GM18868 (cell line): ENCODE measurements around the gene MPC1.
"Not testable (repeated sequence)": the region's sequence is repeated elsewhere in the genome, so short reads cannot be mapped to it uniquely, and the experiment has no call there.

ENCODE experiments used
- ATAC-seq: cut with Tn5 transposase; IDR thresholded peaks from one replicate; pipeline ENCODE4 v1.9.1; 2021; ENCODE audit warnings: mild to moderate bottlenecking, moderate library complexity; ENCODE audit not compliant: unreplicated experiment

The MPC1 gene

DNA sequence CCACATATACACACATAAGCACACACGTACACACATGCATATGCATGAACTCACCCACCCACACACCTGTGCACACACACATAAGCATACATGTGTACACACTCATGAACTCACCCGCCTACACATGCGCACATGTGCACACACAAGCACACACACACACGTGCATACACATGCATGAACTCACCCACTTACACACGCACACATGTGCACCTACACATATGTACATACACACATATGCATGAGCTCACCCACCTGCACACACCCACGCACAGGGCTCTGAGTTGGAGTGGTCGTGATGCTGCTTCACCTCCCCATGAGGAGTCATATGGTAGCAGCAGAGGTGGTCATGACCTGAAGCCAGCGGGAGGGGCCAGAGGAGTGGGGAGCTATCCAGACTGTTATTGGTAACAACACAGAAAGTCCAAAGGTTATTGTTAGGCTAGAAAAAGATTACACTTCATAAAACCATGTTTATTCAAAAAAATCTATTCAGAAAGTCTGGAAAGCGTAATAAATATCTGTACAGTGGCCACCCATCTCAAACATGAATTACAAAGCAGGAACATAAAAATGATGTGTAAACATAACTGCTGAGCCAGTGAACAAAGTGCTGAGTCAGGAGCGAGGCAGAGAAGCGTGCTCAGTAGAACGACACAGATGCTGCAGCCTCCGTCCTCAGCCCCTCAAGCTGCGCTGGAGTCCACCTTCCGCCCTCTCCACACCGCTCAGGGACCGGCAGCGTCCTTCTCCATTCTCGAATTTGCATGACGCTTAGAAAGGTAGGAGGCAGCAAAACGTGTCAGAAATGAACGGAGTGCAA lies 26.4 kb upstream of the MPC1 start:
- ATAC-seq = no peak

DNA sequence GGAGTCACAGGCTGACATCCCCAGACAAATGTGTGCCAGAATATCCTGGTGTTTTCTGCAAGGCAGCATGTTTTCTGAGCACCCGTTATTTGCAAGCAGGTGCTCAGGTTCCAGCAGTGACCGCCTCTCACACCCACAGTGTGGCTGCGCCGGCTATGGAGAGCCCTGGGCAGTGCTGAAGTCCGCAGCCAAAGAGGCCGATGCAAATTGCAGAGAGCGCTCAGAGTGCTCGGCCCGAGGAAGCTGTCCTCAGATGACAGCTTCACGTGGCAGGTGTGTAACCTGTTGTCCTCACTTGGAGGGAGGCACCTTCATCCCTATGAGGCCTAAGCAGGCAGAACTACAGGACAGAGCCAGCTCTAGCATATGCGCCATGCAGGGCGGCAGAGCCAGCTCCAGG lies 23.5 kb upstream of the MPC1 start:
- ATAC-seq = no peak

DNA sequence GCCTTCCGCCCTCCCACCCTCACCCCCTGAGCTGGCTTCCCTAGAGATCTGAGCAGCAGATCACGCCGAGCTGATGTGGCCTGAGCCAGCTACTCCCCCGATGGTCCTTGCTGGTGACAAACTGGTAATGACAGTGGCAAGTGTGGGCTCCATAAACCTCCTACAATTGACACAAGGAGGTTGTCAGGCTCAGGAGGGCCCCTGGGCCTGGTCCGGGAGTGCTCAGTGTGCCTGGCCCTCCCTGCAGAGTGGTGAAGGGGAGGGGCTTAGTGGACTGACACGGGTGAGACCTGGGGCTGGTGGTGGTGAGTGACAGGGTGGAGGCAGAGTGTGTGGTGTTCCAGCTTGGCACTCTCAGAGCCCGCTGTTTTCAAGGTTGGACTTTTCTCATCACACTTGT lies 22.6 kb upstream of the MPC1 start:
- ATAC-seq = no peak

DNA sequence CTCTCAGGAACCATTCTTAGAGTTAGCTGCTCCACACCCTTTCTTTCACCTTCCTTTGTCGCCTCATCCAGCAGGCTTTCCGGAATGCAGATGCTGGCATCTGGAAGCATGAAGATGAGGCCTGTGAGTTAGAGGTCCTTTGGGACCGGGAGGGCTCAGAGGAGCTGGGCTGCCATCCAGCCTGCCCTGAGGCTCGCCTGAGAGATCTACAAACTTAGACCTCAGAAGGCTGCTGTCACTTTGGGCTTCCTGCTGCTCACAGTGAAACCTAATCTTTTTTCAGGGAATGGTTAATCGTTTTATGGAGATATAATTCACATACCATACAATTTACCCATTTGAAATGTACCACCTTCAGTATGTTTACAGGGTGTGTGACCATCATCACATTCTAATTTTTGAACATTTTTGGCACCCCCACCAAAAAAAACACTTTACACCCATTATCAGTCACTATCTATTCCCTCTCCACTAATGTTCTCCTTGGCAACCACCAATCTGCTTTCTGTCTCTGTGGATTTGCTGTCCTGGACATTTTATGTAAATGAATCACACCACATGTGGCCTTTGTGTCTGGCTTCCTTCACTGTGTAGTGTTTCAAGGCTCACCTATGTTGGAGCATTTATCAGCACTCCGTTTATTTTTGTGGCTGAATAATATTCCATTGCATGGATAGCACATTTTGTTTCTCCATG lies 20.0 kb upstream of the MPC1 start:
- ATAC-seq = no peak

DNA sequence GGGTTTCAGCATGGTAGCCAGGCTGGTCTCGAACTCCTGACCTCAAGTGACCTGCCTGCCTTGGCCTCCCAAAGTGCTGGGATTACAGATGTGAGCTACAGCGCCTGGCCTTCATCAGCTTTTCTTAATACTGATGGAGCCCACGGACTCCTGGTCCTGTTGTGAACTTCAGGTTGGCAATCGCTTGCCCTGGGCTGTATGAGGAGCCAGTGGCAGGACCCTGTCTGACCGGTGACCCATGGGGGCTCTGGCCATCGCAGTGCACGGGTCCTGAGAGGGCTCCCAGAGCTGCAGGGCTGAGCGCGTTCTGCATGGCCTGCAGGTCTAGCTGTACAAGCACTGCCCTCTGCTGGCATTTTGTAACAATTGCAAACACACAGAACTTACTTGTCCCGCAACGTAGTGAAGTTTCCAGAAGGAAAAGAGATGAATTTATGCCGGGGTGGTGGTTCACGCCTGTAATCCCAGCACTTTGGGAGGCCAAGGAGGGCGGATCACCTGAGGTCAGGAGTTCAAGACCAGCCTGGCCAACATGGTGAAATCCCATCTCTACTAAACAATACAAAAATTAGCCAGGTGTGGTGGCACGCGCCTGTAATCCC lies 18.0 kb upstream of the MPC1 start:
- ATAC-seq = peak; percentile 84

DNA sequence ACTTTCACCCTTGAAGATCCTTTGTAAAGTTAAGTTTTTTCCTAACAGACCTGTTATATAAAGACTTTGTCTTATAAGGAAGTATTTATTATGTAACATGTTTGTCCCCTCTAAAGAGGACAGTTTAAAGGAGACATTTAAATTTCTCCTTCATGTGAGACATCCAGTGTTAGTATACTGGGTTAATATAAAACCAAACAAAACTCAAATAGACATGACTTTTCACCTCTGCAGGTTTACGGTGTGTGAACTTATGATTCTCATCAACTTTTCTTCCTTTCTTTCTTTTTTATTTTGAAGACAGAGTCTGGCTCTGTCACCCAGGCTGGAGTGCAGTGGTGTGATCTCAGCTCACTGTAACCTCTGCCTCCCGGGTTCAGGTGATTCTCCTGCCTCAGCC lies 17.4 kb upstream of the MPC1 start:
- no peak for ATAC-seq

DNA sequence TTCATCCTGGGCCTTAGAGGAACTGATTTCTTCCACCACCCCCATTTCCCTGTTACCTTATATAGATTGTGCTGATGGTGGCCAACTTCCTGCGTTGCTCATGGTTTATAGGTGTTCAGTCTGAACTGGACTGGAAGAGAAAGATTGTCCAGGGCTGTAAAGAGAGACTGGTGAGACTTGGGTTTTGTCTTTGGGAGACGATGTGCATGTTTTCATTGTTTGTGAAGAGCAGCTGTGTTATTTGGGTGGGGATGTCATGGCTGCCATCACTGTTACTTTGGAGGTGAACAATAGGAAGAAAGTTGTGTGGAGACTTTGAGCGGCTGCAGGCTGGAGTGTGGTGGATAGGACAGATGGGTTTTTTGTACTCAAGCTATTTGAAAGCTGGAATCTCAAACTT lies 15.6 kb upstream of the MPC1 start:
- ATAC-seq = no peak

DNA sequence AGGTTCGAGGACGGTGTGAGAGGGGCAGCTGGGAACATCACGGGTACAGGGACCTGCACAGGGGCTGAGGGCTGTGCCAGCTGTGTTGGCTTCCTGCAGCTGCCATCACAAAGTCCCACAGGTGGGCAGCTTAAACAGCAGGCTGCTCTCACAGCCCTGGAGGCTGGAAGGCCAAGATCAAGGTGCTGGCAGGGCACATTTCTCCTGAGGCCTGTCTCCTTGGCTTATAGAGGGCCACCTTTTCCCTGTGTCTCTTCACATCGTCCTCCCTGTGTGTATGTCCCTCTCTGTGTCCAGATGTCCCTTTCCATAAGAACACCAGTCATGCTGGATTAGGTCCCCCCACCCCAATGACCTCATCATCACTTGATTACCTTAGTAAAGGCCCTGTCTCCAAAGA lies 15.1 kb upstream of the MPC1 start:
- ATAC-seq = no peak

DNA sequence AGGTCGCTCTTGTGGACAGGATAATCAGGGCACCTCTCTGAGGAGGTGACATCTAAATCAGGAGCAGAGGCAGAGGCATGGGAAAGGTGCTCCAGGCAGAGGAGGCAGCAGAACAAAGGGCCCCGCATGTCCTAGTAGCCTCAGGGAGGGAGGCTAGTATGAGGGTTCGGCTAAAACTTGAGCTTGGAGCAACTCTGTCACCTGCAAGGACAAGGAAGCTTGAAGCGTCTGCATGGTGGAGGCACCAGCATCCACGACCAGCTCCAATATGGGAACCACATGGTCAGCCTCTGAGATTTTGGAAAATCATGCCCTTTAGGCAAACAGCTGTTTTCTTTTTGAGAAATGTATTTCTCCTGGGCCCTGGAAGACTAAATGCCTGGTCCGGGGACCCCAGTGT lies 13.0 kb upstream of the MPC1 start:
- no peak for ATAC-seq

DNA sequence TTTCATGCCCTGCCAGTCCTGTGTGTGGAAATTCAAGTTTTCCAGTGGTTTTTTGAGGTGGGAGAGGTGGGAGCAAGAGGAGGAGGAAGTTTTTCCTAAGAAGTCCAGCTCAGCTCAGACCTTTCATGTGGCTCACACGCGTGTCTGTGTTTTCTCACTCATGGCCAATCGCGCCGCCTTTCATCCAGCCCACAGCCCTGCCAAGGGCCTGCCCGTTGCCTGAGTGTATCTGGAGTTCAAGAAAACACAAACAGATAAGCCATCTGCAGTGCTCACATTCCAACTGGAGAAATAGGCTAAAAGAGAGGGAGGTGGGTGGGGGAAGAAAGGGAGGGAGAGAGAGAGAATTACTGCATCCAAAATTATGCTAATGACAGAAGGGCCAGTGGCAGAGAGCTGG lies 12.6 kb upstream of the MPC1 start:
- ATAC-seq = no peak

DNA sequence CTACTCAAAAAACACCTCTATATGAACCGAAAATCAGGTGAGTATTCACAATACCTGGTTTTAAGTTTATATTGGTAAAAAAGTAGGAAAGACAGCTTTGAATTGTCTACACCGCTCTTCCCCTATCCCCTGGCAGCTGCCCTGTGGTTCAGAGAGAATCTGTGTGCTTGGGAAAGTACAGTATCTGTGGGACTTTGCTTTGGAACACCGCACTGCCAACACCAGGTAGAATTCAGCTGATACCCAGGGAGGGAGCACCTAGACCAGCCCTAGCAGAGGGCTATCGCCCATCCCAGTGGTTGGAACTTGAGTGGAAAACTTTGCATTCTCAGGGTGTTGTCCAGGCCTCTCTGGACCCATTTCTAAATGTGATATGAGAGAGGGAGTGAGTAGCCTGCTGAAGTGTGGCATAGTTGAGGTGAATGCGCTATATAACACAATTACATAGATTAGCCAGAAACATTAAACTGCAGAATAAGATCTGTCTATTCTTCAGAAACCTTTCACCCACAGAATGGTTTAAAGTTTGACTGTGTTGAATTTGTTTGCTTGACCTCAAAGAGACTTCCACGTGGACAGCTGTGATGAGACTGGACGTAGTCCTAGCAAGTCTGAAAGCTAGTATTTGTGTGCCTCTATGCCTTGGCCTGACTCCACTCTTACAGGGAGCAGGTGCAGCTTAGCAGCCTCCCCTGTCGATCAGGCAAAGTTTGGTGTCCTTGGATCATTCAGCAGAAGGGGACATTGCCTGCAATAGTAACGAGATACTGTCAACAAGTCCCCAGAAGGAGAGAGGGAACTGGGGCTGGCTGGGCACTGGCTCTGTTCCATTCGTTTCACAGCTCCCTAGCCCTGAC lies 11.5 kb upstream of the MPC1 start:
- no peak for ATAC-seq

DNA sequence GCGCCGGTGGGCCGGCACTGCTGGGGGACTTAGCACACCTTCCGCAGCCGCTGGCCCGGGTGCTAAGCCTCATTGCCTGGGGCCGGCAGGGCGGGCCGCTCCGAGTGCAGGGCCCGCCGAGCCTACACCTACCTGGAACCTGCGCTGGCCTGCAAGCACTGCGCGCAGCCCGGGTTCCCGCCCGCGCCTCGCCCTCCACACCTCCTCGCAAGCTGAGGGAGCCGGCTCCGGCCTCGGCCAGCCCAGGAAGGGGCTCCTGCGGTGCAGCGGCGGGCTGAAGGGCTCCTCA lies 10.7 kb upstream of the MPC1 start:
- ATAC-seq = no peak

DNA sequence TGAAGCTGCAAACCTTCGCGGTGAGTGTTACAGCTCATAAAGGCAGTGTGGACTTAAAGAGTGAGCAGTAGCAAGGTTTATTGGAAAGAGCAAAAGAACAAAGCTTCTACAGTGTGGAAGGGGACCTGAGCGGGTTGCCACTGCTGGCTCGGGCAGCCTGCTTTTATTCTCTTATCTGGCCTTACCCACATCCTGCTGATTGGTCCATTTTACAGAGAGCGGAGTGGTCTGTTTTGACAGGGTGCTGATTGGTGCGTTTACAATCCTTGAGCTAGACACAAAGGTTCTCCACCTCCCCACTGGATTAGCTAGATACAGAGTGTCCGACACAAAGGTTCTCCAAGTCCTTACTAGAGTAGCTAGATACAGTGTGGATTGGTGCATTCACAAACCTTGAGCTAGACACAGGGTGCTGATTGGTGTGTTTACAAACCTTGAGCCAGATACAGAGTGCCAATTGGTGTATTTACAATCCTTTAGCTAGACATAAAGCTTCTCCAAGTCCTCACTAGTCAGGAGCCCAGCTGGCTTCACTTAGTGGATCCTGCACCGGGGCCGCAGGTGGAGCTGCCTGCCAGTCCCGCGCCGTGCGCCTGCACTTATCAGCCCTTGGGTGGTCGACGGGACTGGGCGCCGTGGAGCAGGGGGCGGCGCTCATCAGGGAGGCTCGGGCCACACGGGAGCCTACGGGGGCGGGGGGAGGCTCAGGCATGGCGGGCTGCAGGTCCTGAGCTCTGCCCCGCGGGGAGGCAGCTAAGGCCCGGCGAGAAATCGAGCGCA lies 10.2 kb upstream of the MPC1 start:
- not testable (repeated sequence) for ATAC-seq

DNA sequence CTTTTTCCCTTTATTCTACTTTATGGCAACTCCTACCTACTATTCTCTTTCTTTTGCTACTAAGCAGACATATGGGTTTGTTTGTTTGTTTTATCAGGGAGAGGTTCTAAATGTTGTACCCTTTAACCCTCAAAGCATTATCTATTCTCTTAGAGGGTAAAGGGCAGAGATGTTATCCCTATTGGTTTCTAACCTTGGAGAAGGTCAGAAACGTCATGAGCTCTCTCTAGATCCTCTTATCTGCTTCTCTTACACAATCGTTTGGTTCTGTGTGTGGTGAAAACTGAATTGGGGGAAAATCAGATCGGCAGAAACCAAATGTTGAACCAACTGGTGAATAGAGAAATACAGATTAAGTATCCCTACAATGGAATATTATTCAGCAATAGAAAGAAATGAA lies 6.4 kb upstream of the MPC1 start:
- no peak for ATAC-seq

DNA sequence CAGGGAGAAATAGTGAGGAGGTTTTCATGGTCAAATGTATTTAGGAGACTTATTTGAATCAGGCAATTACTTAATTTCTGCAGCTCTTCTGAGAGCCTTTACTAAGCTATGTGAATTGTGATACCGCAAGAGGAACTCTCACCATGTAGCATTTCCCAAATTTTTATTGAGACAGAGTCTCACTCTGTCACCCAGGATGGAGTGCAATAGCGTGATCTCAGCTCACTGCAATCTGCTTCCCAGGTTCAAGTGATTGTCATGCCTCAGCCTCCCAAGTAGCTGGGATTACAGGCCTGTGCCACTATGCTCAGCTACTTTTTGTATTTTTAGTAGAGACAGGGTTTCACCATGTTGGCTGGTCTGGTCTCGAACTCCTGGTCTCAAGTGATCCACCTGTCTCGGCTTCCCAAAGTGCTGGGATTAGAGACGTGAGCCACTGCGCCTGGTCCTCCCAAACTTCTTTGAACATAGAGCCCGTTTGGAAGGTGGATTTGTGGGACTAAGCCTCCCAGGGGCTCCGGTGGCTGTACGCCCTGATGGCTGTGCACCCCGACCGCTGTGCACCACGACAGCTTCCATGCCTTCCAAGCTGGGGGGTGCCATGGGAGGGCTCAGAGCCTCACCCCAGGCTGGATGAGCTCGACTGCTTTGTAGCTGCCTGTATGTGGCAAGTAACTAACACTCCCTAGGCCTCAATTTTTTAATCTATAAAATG lies 5.7 kb upstream of the MPC1 start:
- no peak for ATAC-seq

DNA sequence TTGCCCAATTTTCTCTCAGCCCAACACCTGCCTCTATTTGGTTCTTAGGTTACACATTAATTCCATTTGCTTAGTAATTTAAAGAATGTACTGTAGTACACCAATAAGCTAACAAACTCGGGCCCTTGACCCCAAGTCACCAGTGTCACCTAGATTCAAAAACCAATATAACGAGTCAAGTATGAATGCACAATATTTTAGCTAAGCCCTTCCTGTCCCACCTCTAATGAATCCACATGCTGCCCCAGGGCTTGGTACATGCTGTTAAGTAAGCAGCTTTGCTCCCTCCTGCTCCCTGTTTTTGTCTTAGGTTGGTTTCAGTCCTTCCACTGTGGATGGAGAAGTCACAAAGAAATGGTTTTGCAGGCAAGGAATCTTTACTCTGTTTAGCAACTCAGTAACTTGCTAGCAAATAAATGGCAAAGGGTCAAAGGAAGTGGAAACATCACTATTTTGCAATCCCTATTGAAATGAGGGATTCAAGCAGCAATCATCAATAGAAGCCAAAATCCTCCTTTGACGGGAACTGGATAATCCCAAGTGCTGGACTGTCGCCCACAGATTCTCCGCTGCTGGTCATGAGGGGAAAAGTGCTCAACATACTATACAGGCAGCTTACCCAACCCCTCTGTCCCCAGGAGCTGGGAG lies 5.0 kb upstream of the MPC1 start:
- no peak for ATAC-seq

DNA sequence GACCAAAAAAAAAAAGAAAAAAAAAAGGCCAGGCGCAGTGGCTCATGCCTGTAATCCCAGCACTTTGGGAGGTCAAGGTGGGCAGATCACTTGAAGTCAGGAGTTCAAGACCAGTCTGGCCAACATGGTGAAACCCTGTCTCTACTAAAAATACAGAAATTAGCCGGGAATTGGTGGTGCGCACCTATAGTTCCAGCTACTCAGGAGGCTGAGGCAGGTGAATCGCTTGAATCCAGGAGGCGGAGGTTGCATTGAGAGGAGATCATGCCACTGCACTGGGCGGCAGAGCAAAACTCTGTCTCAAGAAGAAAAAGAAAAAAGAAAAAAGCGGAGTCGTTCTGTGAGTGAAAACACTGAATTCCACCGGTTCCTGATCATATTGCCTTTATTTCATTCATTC lies 4.4 kb upstream of the MPC1 start:
- not testable (repeated sequence) for ATAC-seq

DNA sequence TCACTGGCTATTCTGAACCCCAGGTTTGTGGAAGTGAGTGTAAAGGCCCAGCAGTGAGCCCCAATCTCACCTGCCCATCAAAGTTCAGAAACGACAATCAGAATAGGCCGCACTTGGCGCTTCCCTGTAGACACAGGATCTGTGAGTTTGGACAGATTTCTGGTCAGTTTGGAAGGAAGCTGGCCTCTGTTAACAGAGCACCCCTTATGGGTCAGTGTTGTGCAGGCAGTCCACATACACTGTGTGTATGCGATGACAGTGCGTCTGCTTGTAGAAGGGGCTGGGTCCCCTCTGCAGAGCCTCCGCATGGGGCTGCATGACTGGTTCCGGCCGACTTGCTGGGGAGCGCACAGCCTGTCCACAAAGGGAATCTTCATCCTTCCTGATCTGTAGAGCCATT lies 3.4 kb upstream of the MPC1 start:
- ATAC-seq = no peak

DNA sequence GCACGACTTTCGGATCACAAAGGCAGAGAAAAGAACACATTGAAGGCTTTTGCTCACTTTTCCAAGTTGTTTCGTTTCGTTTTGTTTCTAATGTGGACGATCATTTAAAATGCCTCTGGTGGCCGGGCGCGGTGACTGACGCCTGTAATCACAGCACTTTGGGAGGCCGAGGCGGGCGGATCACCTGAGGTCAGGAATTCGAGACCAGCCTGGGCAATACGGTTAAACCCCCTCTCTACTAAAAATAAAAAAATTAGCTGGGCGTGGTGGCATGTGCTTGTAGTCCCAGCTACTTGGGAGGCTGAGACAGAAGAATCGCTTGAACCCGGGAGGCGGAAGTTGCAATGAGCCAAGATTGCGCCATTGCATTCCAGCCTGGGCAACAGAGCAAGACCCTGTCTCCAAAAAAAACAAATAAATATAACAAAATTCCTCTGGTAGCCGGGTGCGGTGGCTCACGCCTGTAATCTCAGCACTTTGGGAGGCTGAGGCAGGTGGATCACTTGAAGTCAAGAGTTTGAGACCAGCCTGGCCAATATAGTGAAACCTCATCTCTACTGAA lies 1.1 kb upstream of the MPC1 start:
- not testable (repeated sequence) for ATAC-seq
